H1 (cell line): ENCODE data around the gene QSER1. TPM values are rescaled to one million over a fixed set of nuclear protein-coding genes. Genes with fewer than 3 reads are reported as not detected.
"Not testable (repeated sequence)": the region's sequence is repeated elsewhere in the genome, so short reads cannot be mapped to it uniquely, and the experiment has no call there.

Experiments
- CTCF ChIA-PET: fragments of 300-600 bp; sonication (Branson Sonifier 250); formaldehyde crosslinking; loops from one replicate; lab custom pipeline; 2021; ENCODE audit not compliant: partially characterized antibody; lab: Charles Lee
- POLR2A ChIA-PET: fragments of 300-600 bp; sonication (Branson Sonifier 250); formaldehyde crosslinking; loops from one replicate; lab custom pipeline; 2021; ENCODE audit warnings: inconsistent platforms; ENCODE audit not compliant: partially characterized antibody; lab: Charles Lee
- DNase-seq, 2 experiments: peaks; one replicate each; pipeline versions ENCODE4 v3.0.0 to v3.0.0-alpha.2; 2010 to 2022; ENCODE audit warnings: low spot score in 2 of 2, low read depth in 1 of 2, mixed read lengths in 1 of 2
- FAIRE-seq: peaks from 2 replicates; lab custom pipeline; 2011; peaks lifted over from hg19 to GRCh38; lab: Jason Lieb, UNC
- H2AFZ ChIP-seq: 2 replicates; pipeline ENCODE4 v1.8.1; 2012; ENCODE audit warnings: low read length, inconsistent platforms
- H2AK5ac ChIP-seq: 2 replicates; pipeline ENCODE4 v1.6.1; 2013; ENCODE audit warnings: low read depth, low read length
- H2BK120ac ChIP-seq: replicated peaks from 2 replicates; pipeline ENCODE3; 2013; ENCODE audit warnings: low read depth, low read length, inconsistent platforms
- H2BK12ac ChIP-seq: 2 replicates; pipeline ENCODE4 v1.6.1; 2013; ENCODE audit warnings: low read depth, low read length
- H2BK15ac ChIP-seq: 2 replicates; pipeline ENCODE4 v1.6.1; 2013; ENCODE audit warnings: low read length
- H2BK20ac ChIP-seq: 2 replicates; pipeline ENCODE4 v1.6.1; 2013; ENCODE audit warnings: low read length
- H2BK5ac ChIP-seq: 2 replicates; pipeline ENCODE4 v1.6.1; 2013; ENCODE audit warnings: low read depth, low read length
- H3K14ac ChIP-seq: 2 replicates; pipeline ENCODE4 v1.6.1; 2013; ENCODE audit warnings: inconsistent platforms; ENCODE audit not compliant: insufficient read length
- H3K18ac ChIP-seq: 2 replicates; pipeline ENCODE4 v1.6.1; 2013; ENCODE audit warnings: low read length; ENCODE audit errors: extremely low read depth
- H3K23ac ChIP-seq: 2 replicates; pipeline ENCODE4 v1.6.1; 2013; ENCODE audit warnings: inconsistent platforms; ENCODE audit not compliant: insufficient read length
- H3K23me2 ChIP-seq: 2 replicates; pipeline ENCODE4 v1.6.1; 2013; ENCODE audit warnings: low read depth, low read length
- H3K27ac ChIP-seq: 2 replicates; pipeline ENCODE4 v1.6.1; 2011; ENCODE audit warnings: low read depth, low read length, inconsistent platforms
- H3K27me3 ChIP-seq, 4 experiments: replicated peaks in 1 of 4; 1 replicate in 1 of 4; 2 replicates in 3 of 4; pipeline versions ENCODE4 v1.6.1 to v1.8.1; 2011 to 2013; ENCODE audit warnings: low read length in 3 of 4, mild to moderate bottlenecking in 3 of 4, inconsistent platforms in 2 of 4, mixed read lengths in 2 of 4, moderate library complexity in 1 of 4; ENCODE audit not compliant: control insufficient read depth in 3 of 4, insufficient read depth in 3 of 4; ENCODE audit errors: extremely low read depth in 1 of 4
- H3K36me3 ChIP-seq, 4 experiments: 2 replicates each; pipeline versions ENCODE4 v1.6.1 to v1.8.1; 2011 to 2013; ENCODE audit warnings: mild to moderate bottlenecking in 4 of 4, low read length in 3 of 4, moderate library complexity in 2 of 4, control low read depth in 1 of 4, inconsistent platforms in 1 of 4; ENCODE audit not compliant: insufficient read depth in 4 of 4, control insufficient read depth in 2 of 4
- H3K4ac ChIP-seq: replicated peaks from 2 replicates; pipeline ENCODE3; 2013; ENCODE audit warnings: low read length, low read depth, mixed read lengths, inconsistent platforms; ENCODE audit not compliant: insufficient read length
- H3K4me1 ChIP-seq, 4 experiments: replicated peaks in 1 of 4; 1 replicate in 1 of 4; 2 replicates in 3 of 4; pipeline versions ENCODE4 v1.6.1 to v1.8.1; 2011 to 2013; ENCODE audit warnings: low read length in 3 of 4, inconsistent platforms in 2 of 4, mixed read lengths in 1 of 4; ENCODE audit not compliant: insufficient read depth in 4 of 4, control insufficient read depth in 3 of 4
- H3K4me2 ChIP-seq, 2 experiments: 2 replicates each; pipeline versions ENCODE4 v1.6.1 to v1.8.1; 2011 to 2013; ENCODE audit warnings: low read depth in 2 of 2, low read length in 2 of 2, control low read depth in 1 of 2, inconsistent platforms in 1 of 2, mild to moderate bottlenecking in 1 of 2; ENCODE audit not compliant: insufficient read depth in 1 of 2
- H3K4me3 ChIP-seq, 4 experiments: fragments of 200-600, 300-600 bp in 1 of 4; sonication (generic), shearing (Covaris generic), sonication (Bioruptor Twin) in 1 of 4; 2 replicates each; pipeline versions ENCODE4 v1.5.1 to v1.8.1; 2011 to 2016; ENCODE audit warnings: low read length in 4 of 4, low read depth in 3 of 4, control low read depth in 2 of 4, inconsistent platforms in 2 of 4, mild to moderate bottlenecking in 2 of 4, mixed read lengths in 1 of 4, moderate library complexity in 1 of 4; ENCODE audit not compliant: insufficient read depth in 2 of 4; ENCODE audit errors: extremely low read depth in 1 of 4
- H3K56ac ChIP-seq: replicated peaks from 2 replicates; pipeline ENCODE3; 2013; ENCODE audit warnings: low read depth, mild to moderate bottlenecking, mixed read lengths, low read length, inconsistent platforms; ENCODE audit not compliant: insufficient read length
- H3K79me1 ChIP-seq: 2 replicates; pipeline ENCODE4 v1.6.1; 2013; ENCODE audit warnings: low read depth, low read length, control low read depth
- H3K79me2 ChIP-seq, 2 experiments: 2 replicates each; pipeline versions ENCODE4 v1.6.1 to v1.8.1; 2012 to 2013; ENCODE audit warnings: low read length in 2 of 2, mild to moderate bottlenecking in 2 of 2, inconsistent platforms in 1 of 2; ENCODE audit not compliant: insufficient read depth in 2 of 2, control insufficient read depth in 1 of 2
- H3K9ac ChIP-seq, 4 experiments: replicated peaks in 1 of 4; 1 replicate in 1 of 4; 2 replicates in 3 of 4; pipeline versions ENCODE4 v1.6.1 to v1.8.1; 2011 to 2013; ENCODE audit warnings: low read depth in 3 of 4, low read length in 3 of 4, control low read depth in 2 of 4, mild to moderate bottlenecking in 2 of 4, moderate library complexity in 2 of 4, inconsistent platforms in 1 of 4; ENCODE audit errors: extremely low read depth in 1 of 4
- H3K9me3 ChIP-seq, 2 experiments: 2 replicates each; pipeline versions ENCODE4 v1.6.1 to v1.8.1; 2012 to 2013; ENCODE audit warnings: mild to moderate bottlenecking in 2 of 2, moderate library complexity in 2 of 2, control low read depth in 1 of 2, inconsistent platforms in 1 of 2, low read depth in 1 of 2, low read length in 1 of 2, mixed read lengths in 1 of 2; ENCODE audit not compliant: insufficient read depth in 2 of 2
- H4K20me1 ChIP-seq, 2 experiments: replicated peaks in 1 of 2; 2 replicates each; pipeline versions ENCODE3 to v1.8.1; 2011 to 2013; ENCODE audit warnings: inconsistent platforms in 2 of 2, low read length in 2 of 2, mild to moderate bottlenecking in 1 of 2; ENCODE audit not compliant: insufficient read depth in 2 of 2, control insufficient read depth in 1 of 2
- H4K5ac ChIP-seq: 2 replicates; pipeline ENCODE4 v1.6.1; 2013; ENCODE audit warnings: low read length, low read depth, mixed read lengths, inconsistent platforms; ENCODE audit not compliant: insufficient read length
- H4K8ac ChIP-seq: 2 replicates; pipeline ENCODE4 v1.8.0; 2013; ENCODE audit warnings: mild to moderate bottlenecking, moderate library complexity, low read length, inconsistent platforms; ENCODE audit not compliant: insufficient read depth; ENCODE audit errors: extremely low read depth
- H4K91ac ChIP-seq: replicated peaks from 2 replicates; pipeline ENCODE3; 2013; ENCODE audit warnings: low read length, mixed read lengths, inconsistent platforms; ENCODE audit not compliant: insufficient read length
- WGBS, 2 experiments: shearing (Covaris generic) in 1 of 2; methylation state at CpG; one replicate each; pipeline versions ENCODE4 v1.1.6 to v1.1.7; 2013 to 2015; ENCODE audit warnings: low lambda C conversion rate in 2 of 2, mixed read lengths in 2 of 2, inconsistent platforms in 1 of 2, low coverage in 1 of 2, missing lambda C conversion rate in 1 of 2; ENCODE audit not compliant: insufficient replicate concordance in 2 of 2, insufficient coverage in 1 of 2, insufficient read length in 1 of 2; ENCODE audit errors: extremely low coverage in 1 of 2, missing lambda C conversion rate in 1 of 2; 5-methylcytosine and 5-hydroxymethylcytosine counted together
- polyA plus RNA-seq, 7 experiments: library from polyadenylated mRNA; depleted of rRNA in 3 of 7; stranded (reverse) in 5 of 7; unstranded in 2 of 7; fragments of >200 nt in 5 of 7; fragments of 200-250 nt in 2 of 7; gene quantifications; 1 replicate in 5 of 7; 2 replicates in 1 of 7; 4 replicates in 1 of 7; pipeline versions ENCODE4 v1.2.1 to v1.2.3, GENCODE V29; 2011 to 2013; ENCODE audit warnings: missing spikeins in 2 of 7, mixed read lengths in 2 of 7
- total RNA-seq: library from RNA; stranded (reverse); fragmentation: NEBNext Ultra II Directional; extraction: Animal tissue kit (Norgen Biotek cat#: 25700); gene quantifications from 2 replicates; pipeline ENCODE4 v1.2.1, GENCODE V29; 2021

QSER1 gene
- total and polyA plus RNA-seq, 2 of the 8 experiments (the other 6 are each of a cell fraction or from before 2014, with no cell fraction given) = 29.3 to 117 TPM

- not testable (repeated sequence) for H2BK5ac ChIP-seq, H2AK5ac ChIP-seq, DNase-seq, H3K9me3 ChIP-seq, H3K4ac ChIP-seq, H4K20me1 ChIP-seq, H3K23me2 ChIP-seq, H3K4me3 ChIP-seq, H3K79me1 ChIP-seq, H3K14ac ChIP-seq, H3K18ac ChIP-seq, H3K4me1 ChIP-seq, FAIRE-seq, H2BK12ac ChIP-seq, H4K5ac ChIP-seq, H3K56ac ChIP-seq, H3K27ac ChIP-seq, H2BK15ac ChIP-seq, H2BK120ac ChIP-seq, H3K23ac ChIP-seq, H3K9ac ChIP-seq, H4K91ac ChIP-seq, H2AFZ ChIP-seq, H2BK20ac ChIP-seq, H3K27me3 ChIP-seq, H4K8ac ChIP-seq, H3K4me2 ChIP-seq
- POLR2A ChIA-PET = interaction anchor here (1.3 kb wide), 1 partner anchor 11 kb away, joined by 3 read pairs; no protein-coding TSS in a partner anchor
- Histone ChIP-seq H3K36me3 (peaks cover 35 to 89% (median 68%) of the 10 kb centered on the region in 4 experiments), H3K79me2 (peaks cover 15 to 97% of the 10 kb centered on the region in 2 experiments; a peak in 3 of 4 replicates)
- WGBS, 2 experiments = 92% methylated on average over 1 of the region's 1 CpG; no CpG with 5 or more reads in 1 of the 2 experiments
- CTCF ChIA-PET = interaction anchor here (1.1 kb wide), 1 partner anchor 14 kb away, joined by 3 read pairs; no protein-coding TSS in a partner anchor
These were observed 43.6 kb downstream of the QSER1 start for GRCh38 chr11:32936178-32936577.

- H2AFZ ChIP-seq, DNase-seq, H2BK120ac ChIP-seq, H3K4me3 ChIP-seq, H3K4me1 ChIP-seq, H3K18ac ChIP-seq, H4K5ac ChIP-seq, H3K27me3 ChIP-seq, H4K20me1 ChIP-seq, H2BK20ac ChIP-seq, H2BK12ac ChIP-seq, H2BK15ac ChIP-seq, H4K91ac ChIP-seq, H2BK5ac ChIP-seq, H3K9me3 ChIP-seq, H3K79me1 ChIP-seq, H3K4ac ChIP-seq, H3K4me2 ChIP-seq, POLR2A ChIA-PET, H3K56ac ChIP-seq, H3K9ac ChIP-seq, FAIRE-seq, H2AK5ac ChIP-seq, H3K23ac ChIP-seq, H4K8ac ChIP-seq, H3K14ac ChIP-seq, H3K23me2 ChIP-seq, H3K27ac ChIP-seq: not testable (repeated sequence)
- CTCF ChIA-PET = interaction anchor here (1.0 kb wide), 1 partner anchor 223 kb away, joined by 3 read pairs; no protein-coding TSS in a partner anchor
- Histone ChIP-seq H3K36me3 (peaks cover 26 to 78% (median 57%) of the 10 kb centered on the region in 4 experiments), H3K79me2 (peaks cover 15 to 91% of the 10 kb centered on the region in 2 experiments; a peak in 3 of 4 replicates)
- 95% methylated on average over 3 of the region's 3 CpGs; no CpG with 5 or more reads in 1 of the 2 experiments for WGBS, 2 experiments
These were observed 44.7 kb downstream of the QSER1 start for GRCh38 chr11:32937283-32937682.
